Measurements from ENCODE around the gene HOXA2. TPM values are rescaled to one million over a fixed set of nuclear protein-coding genes. Genes with fewer than 3 reads are reported as not detected.
A peak's percentile ranks its signal among the peaks of the same experiment; 100 is the strongest.

The HOXA2 gene
- total RNA-seq, result not detected in 2 replicates

- peaks cover 32% of the 10 kb centered on the region for H3K36me3 Mint-ChIP-seq (ENCODE audit: low read depth)
- H3K4me3 Mint-ChIP-seq (ENCODE audit: low read depth), result no peak within 1 kb of the TSS
- intact Hi-C loops (cut with micrococcal nuclease), result loop anchor here (5.0 kb wide), 1 partner anchor 1304 kb away; no protein-coding TSS in a partner anchor
- no peak within 1 kb of the TSS for H3K27ac Mint-ChIP-seq
- no peak for DNase-seq (ENCODE audit: low spot score)
- H3K4me1 Mint-ChIP-seq (ENCODE audit: low read depth), result peaks cover 9% of the 10 kb centered on the region
- no peaks in the 10 kb centered on the region for H3K9me3 Mint-ChIP-seq
- peaks cover 78% of the 10 kb centered on the region for H3K27me3 Mint-ChIP-seq (ENCODE audit: low read depth)
These were observed at the start of gene HOXA2 for GRCh38 chr7:27102581-27103442. Gene HOXA2 (minus strand): TSS chr7:27102683. CDS start chr7:27102500, 183 bp downstream.

- DNase-seq (ENCODE audit: low spot score), result no peak
- Mint-ChIP-seq H3K27me3 (ENCODE audit: low read depth) (peaks cover 88% of the 10 kb centered on the region), H3K4me1 (ENCODE audit: low read depth) (peaks cover 17% of the 10 kb centered on the region), H3K36me3 (ENCODE audit: low read depth) (peaks cover 4% of the 10 kb centered on the region), H3K9me3 (no peaks in the 10 kb centered on the region), H3K4me3 (ENCODE audit: low read depth) (peak overlapping the region; percentile 60), H3K27ac (no peak overlapping the region)
- intact Hi-C loops (cut with micrococcal nuclease), result loop anchor here (2.0 to 10.0 kb wide), 4 partner anchors 13 to 1803 kb away; partner anchors contain the start of genes HOXA9 and TRIL
These were observed 49.0 kb upstream of the HOXA2 start for GRCh38 chr7:27151341-27151930.

GRCh38 chr7:27150568-27151340 lies 48.3 kb upstream of the HOXA2 start:
- Mint-ChIP-seq H3K4me1 (ENCODE audit: low read depth) (peaks cover 17% of the 10 kb centered on the region), H3K4me3 (ENCODE audit: low read depth) (peak overlapping the region; percentile 60), H3K9me3 (no peaks in the 10 kb centered on the region), H3K27ac (no peak overlapping the region), H3K36me3 (ENCODE audit: low read depth) (peaks cover 4% of the 10 kb centered on the region), H3K27me3 (ENCODE audit: low read depth) (peaks cover 88% of the 10 kb centered on the region)
- peak; percentile 55 for DNase-seq (ENCODE audit: low spot score)
- intact Hi-C loops (cut with micrococcal nuclease), result loop anchor here (2.0 to 10.0 kb wide), 4 partner anchors 14 to 1804 kb away; partner anchors contain the start of genes HOXA9 and TRIL

- DNase-seq (ENCODE audit: low spot score), result no peak
- peaks cover 80% of the 10 kb centered on the region for H3K27me3 Mint-ChIP-seq (ENCODE audit: low read depth)
- H3K27ac Mint-ChIP-seq, result no peak overlapping the region
- intact Hi-C loops (cut with micrococcal nuclease), result loop anchor here (2.0 to 10.0 kb wide), 4 partner anchors 15 to 1805 kb away; partner anchors contain the start of genes HOXA9 and TRIL
- no peaks in the 10 kb centered on the region for H3K9me3 Mint-ChIP-seq
- peaks cover 3% of the 10 kb centered on the region for H3K36me3 Mint-ChIP-seq (ENCODE audit: low read depth)
- peaks cover 13% of the 10 kb centered on the region for H3K4me1 Mint-ChIP-seq (ENCODE audit: low read depth)
- no peak overlapping the region for H3K4me3 Mint-ChIP-seq (ENCODE audit: low read depth)
These were observed 47.5 kb upstream of the HOXA2 start for GRCh38 chr7:27149842-27150567.

GRCh38 chr7:27148756-27149641 lies 46.5 kb upstream of the HOXA2 start:
- H3K27me3 Mint-ChIP-seq (ENCODE audit: low read depth), result peaks cover 70% of the 10 kb centered on the region
- H3K9me3 Mint-ChIP-seq, result no peaks in the 10 kb centered on the region
- DNase-seq (ENCODE audit: low spot score), result no peak
- H3K4me3 Mint-ChIP-seq (ENCODE audit: low read depth), result no peak overlapping the region
- H3K36me3 Mint-ChIP-seq (ENCODE audit: low read depth), result no peaks in the 10 kb centered on the region
- no peak overlapping the region for H3K27ac Mint-ChIP-seq
- peaks cover 10% of the 10 kb centered on the region for H3K4me1 Mint-ChIP-seq (ENCODE audit: low read depth)
- intact Hi-C loops (cut with micrococcal nuclease), result no loop called here

GRCh38 chr7:27148031-27148755 lies 45.7 kb upstream of the HOXA2 start:
- Mint-ChIP-seq H3K36me3 (ENCODE audit: low read depth) (no peaks in the 10 kb centered on the region), H3K27ac (no peak overlapping the region), H3K4me1 (ENCODE audit: low read depth) (peaks cover 10% of the 10 kb centered on the region), H3K4me3 (ENCODE audit: low read depth) (no peak overlapping the region), H3K27me3 (ENCODE audit: low read depth) (peaks cover 62% of the 10 kb centered on the region), H3K9me3 (no peaks in the 10 kb centered on the region)
- intact Hi-C loops (cut with micrococcal nuclease), result no loop called here
- no peak for DNase-seq (ENCODE audit: low spot score)

GRCh38 chr7:27147199-27148030 lies 44.9 kb upstream of the HOXA2 start, which contains the start of gene HOXA6:
Gene HOXA6 (minus strand): TSS chr7:27147774. CDS start chr7:27147749, 25 bp downstream.
- Mint-ChIP-seq H3K36me3 (ENCODE audit: low read depth) (no peaks in the 10 kb centered on the region), H3K4me1 (ENCODE audit: low read depth) (peaks cover 10% of the 10 kb centered on the region), H3K4me3 (ENCODE audit: low read depth) (no peak within 1 kb of the TSS), H3K27me3 (ENCODE audit: low read depth) (peaks cover 57% of the 10 kb centered on the region), H3K9me3 (no peaks in the 10 kb centered on the region), H3K27ac (no peak within 1 kb of the TSS)
- DNase-seq (ENCODE audit: low spot score), result no peak
- intact Hi-C loops (cut with micrococcal nuclease), result no loop called here

- Mint-ChIP-seq H3K36me3 (ENCODE audit: low read depth) (no peaks in the 10 kb centered on the region), H3K9me3 (no peaks in the 10 kb centered on the region), H3K27me3 (ENCODE audit: low read depth) (peaks cover 50% of the 10 kb centered on the region), H3K4me1 (ENCODE audit: low read depth) (peaks cover 8% of the 10 kb centered on the region), H3K4me3 (ENCODE audit: low read depth) (no peak overlapping the region), H3K27ac (no peak overlapping the region)
- intact Hi-C loops (cut with micrococcal nuclease), result no loop called here
- no peak for DNase-seq (ENCODE audit: low spot score)
These were observed 44.2 kb upstream of the HOXA2 start for GRCh38 chr7:27146491-27147198.

- Mint-ChIP-seq H3K27me3 (ENCODE audit: low read depth) (peaks cover 45% of the 10 kb centered on the region), H3K36me3 (ENCODE audit: low read depth) (no peaks in the 10 kb centered on the region), H3K4me3 (ENCODE audit: low read depth) (no peak overlapping the region), H3K4me1 (ENCODE audit: low read depth) (peaks cover 3% of the 10 kb centered on the region), H3K9me3 (no peaks in the 10 kb centered on the region), H3K27ac (no peak overlapping the region)
- DNase-seq (ENCODE audit: low spot score), result no peak
- intact Hi-C loops (cut with micrococcal nuclease), result no loop called here
These were observed 43.5 kb upstream of the HOXA2 start for GRCh38 chr7:27145914-27146412.

Measured in activated T-helper 2 cell treated with anti-CD3 and anti-CD28 coated beads, Interferon-gamma antibody, Interleukin-2, Interleukin-4, amounts not matched to agents 10 μg/mL and 5 μg/mL and 100 μg/mL, durations not matched to agents 14 hours and 24 hours and 36 hours (primary cell).